A673 (cell line): ENCODE data around the gene EXOSC2. TPM values are rescaled to one million over a fixed set of nuclear protein-coding genes. Genes with fewer than 3 reads are reported as not detected.
A peak's percentile ranks its signal among the peaks of the same experiment; 100 is the strongest.

Experiments used
- BruUV-seq: library from RNA; stranded (reverse); fragments of 400-500 nt; replicated peaks from 2 replicates; lab custom pipeline; 2021; lab: Mats Ljungman, UMichigan
- CTCF ChIA-PET: fragments of 300-600 bp; sonication (Branson Sonifier 250); formaldehyde crosslinking; loops from one replicate; lab custom pipeline; 2022; ENCODE audit warnings: antibody characterized with exemption; lab: Charles Lee
- POLR2A ChIA-PET: fragments of 300-600 bp; sonication (Branson Sonifier 250); formaldehyde crosslinking; loops from one replicate; lab custom pipeline; 2022; ENCODE audit warnings: antibody characterized with exemption; ENCODE audit not compliant: low non-redundant PET; lab: Charles Lee
- DNase-seq: peaks from one replicate; pipeline ENCODE4 v3.0.0-alpha.2; 2015; ENCODE audit warnings: low spot score
- H3K27ac ChIP-seq: fragments of 200-600 bp; sonication (generic); 2 replicates; pipeline ENCODE4 v1.5.1; 2016; ENCODE audit warnings: mixed run types, low read depth, mild to moderate bottlenecking, mixed read lengths, antibody characterized with exemption, low read length; ENCODE audit not compliant: poor library complexity, severe bottlenecking
- H3K27me3 ChIP-seq: fragments of 200-600 bp; sonication (generic); replicated peaks from 2 replicates; pipeline ENCODE4 v1.6.1; 2017; ENCODE audit warnings: mixed run types, low read depth, mild to moderate bottlenecking, mixed read lengths, antibody characterized with exemption, low read length; ENCODE audit not compliant: insufficient read depth, poor library complexity
- H3K36me3 ChIP-seq: fragments of 200-600 bp; sonication (generic); 2 replicates; pipeline ENCODE4 v1.6.1; 2016; ENCODE audit warnings: mixed run types, mild to moderate bottlenecking, mixed read lengths, antibody characterized with exemption, low read length; ENCODE audit not compliant: insufficient read depth, poor library complexity, severe bottlenecking
- H3K4me1 ChIP-seq: fragments of 200-600 bp; sonication (generic); 2 replicates; pipeline ENCODE4 v1.6.1; 2017; ENCODE audit warnings: mixed run types, mild to moderate bottlenecking, mixed read lengths, antibody characterized with exemption, low read length; ENCODE audit not compliant: insufficient read depth, poor library complexity, severe bottlenecking
- H3K4me3 ChIP-seq: fragments of 200-600 bp; sonication (generic); 2 replicates; pipeline ENCODE4 v1.5.1; 2016; ENCODE audit warnings: low read depth, mixed run types, mild to moderate bottlenecking, mixed read lengths, low read length; ENCODE audit not compliant: poor library complexity, severe bottlenecking
- H3K9me3 ChIP-seq: fragments of 200-600 bp; sonication (generic); 2 replicates; pipeline ENCODE4 v1.6.1; 2016; ENCODE audit warnings: mixed run types, low read depth, mild to moderate bottlenecking, mixed read lengths, antibody characterized with exemption, low read length; ENCODE audit not compliant: poor library complexity, severe bottlenecking
- EZH2 ChIP-seq: fragments of 200-600 bp; sonication (generic); IDR thresholded peaks from 2 replicates; pipeline ENCODE4 v1.6.1; 2017; ENCODE audit warnings: borderline replicate concordance, low read depth, mild to moderate bottlenecking, mixed read lengths, antibody characterized with exemption, low read length; ENCODE audit not compliant: poor library complexity, severe bottlenecking
- intact Hi-C: fragments of 100-400 bp; cut with micrococcal nuclease; formaldehyde crosslinking; loops from one replicate; pipeline ENCODE4 v1.10.0; 2022; ENCODE audit not compliant: unreplicated experiment
- total RNA-seq: library from RNA; stranded (reverse); gene quantifications from 2 replicates; pipeline ENCODE4 v1.2.3, GENCODE V29; 2021
- TF ChIP-seq, protein P1 (sequence below): fragments of 300-800, 200-600 bp; sonication (generic); conservative IDR thresholded peaks from 2 replicates; pipeline ENCODE4 v1.5.1; 2017; ENCODE audit warnings: low read depth, mild to moderate bottlenecking, antibody characterized with exemption, low read length, moderate library complexity, mixed read lengths

EXOSC2 gene
- total RNA-seq, 1 experiment from 2014 or later, result 109 TPM

DNA sequence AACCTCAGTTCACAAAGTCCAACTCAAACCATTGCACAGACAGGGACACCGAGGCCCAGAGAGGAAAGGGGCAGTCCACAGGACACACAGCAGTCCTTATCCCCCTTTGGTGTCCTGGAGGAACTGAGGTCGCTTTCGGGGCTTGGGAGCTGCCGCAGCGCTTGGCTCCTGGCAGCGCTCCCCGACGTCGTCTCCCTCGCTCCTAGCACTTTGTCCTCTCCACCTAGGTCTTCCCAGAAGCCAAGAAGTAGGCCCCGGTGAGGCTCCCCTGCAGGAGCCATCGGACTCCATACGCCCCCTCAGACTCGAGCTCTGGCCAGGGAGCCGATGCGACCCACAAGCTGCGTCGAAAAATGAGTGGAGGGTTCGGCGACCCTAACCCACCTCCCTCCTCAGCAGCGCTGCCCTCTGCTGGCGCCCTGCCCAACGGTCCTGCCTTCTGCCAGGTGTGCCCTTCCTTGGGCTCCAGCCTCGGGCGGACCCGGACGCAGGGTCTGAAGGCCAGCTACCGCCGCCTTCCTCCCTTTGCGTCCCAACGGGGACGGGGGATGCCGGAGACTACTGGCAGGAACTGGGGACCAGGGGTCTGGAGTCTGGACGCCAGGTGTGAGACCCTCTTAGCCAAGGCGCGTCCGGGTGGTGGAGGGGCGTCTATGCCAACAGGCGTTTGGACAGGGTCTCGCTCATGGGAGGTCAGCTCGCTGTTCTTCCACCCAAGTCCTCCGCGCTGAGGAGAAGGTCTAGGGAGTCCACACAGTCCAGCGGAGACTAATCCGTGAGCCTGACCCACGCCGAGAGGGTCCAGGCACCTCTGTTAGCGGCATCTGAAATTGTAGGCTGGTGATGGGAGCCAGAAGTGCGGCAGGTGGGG is 31.2 kb upstream of the EXOSC2 start:
- TF ChIP-seq, protein P1, sequence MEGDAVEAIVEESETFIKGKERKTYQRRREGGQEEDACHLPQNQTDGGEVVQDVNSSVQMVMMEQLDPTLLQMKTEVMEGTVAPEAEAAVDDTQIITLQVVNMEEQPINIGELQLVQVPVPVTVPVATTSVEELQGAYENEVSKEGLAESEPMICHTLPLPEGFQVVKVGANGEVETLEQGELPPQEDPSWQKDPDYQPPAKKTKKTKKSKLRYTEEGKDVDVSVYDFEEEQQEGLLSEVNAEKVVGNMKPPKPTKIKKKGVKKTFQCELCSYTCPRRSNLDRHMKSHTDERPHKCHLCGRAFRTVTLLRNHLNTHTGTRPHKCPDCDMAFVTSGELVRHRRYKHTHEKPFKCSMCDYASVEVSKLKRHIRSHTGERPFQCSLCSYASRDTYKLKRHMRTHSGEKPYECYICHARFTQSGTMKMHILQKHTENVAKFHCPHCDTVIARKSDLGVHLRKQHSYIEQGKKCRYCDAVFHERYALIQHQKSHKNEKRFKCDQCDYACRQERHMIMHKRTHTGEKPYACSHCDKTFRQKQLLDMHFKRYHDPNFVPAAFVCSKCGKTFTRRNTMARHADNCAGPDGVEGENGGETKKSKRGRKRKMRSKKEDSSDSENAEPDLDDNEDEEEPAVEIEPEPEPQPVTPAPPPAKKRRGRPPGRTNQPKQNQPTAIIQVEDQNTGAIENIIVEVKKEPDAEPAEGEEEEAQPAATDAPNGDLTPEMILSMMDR, result no peak
- TF ChIP-seq EZH2, result no peak
- H3K36me3 ChIP-seq, result no peaks in the 10 kb centered on the region
- ChIA-PET CTCF (interaction anchor here (0.8 kb wide), 1 partner anchor 22 kb away, joined by 3 read pairs; no protein-coding TSS in a partner anchor), POLR2A (interaction anchor here (0.6 kb wide), 1 partner anchor 227 kb away, joined by 10 read pairs; no protein-coding TSS in a partner anchor)
- H3K27me3 ChIP-seq, result peaks cover 99% of the 10 kb centered on the region
- H3K27ac ChIP-seq, result no peak overlapping the region
- DNase-seq, result no peak
- no peaks in the 10 kb centered on the region for H3K9me3 ChIP-seq
- peaks cover 31% of the 10 kb centered on the region for H3K4me1 ChIP-seq
- intact Hi-C loops, result no loop called here
- no peak overlapping the region for H3K4me3 ChIP-seq
- BruUV-seq, result no TSS peak

GRCh38 chr9:130662970-130663257 is 30.7 kb upstream of the EXOSC2 start:
- no TSS peak for BruUV-seq
- Histone ChIP-seq H3K4me3 (no peak overlapping the region), H3K9me3 (no peaks in the 10 kb centered on the region), H3K4me1 (peaks cover 31% of the 10 kb centered on the region), H3K36me3 (no peaks in the 10 kb centered on the region), H3K27me3 (peaks cover 99% of the 10 kb centered on the region), H3K27ac (no peak overlapping the region)
- intact Hi-C loops, result no loop called here
- no peak for DNase-seq
- ChIA-PET CTCF (interaction anchor here (0.8 kb wide), 1 partner anchor 21 kb away, joined by 3 read pairs; no protein-coding TSS in a partner anchor), POLR2A (interaction anchor here (0.6 kb wide), 1 partner anchor 228 kb away, joined by 10 read pairs; no protein-coding TSS in a partner anchor)
- TF ChIP-seq, protein P1, result no peak
- TF ChIP-seq EZH2, result no peak

GRCh38 chr9:130663258-130663976 is 30.2 kb upstream of the EXOSC2 start:
- BruUV-seq, result no TSS peak
- ChIA-PET POLR2A (no interaction called here), CTCF (interaction anchor here (0.8 kb wide), 1 partner anchor 21 kb away, joined by 3 read pairs; no protein-coding TSS in a partner anchor)
- no peak for DNase-seq
- no peak overlapping the region for H3K4me3 ChIP-seq
- intact Hi-C loops, result no loop called here
- peaks cover 31% of the 10 kb centered on the region for H3K4me1 ChIP-seq
- peaks cover 99% of the 10 kb centered on the region for H3K27me3 ChIP-seq
- TF ChIP-seq, protein P1, result no peak
- TF ChIP-seq EZH2, result peak; percentile 99
- no peaks in the 10 kb centered on the region for H3K9me3 ChIP-seq
- no peaks in the 10 kb centered on the region for H3K36me3 ChIP-seq
- H3K27ac ChIP-seq, result no peak overlapping the region
